ENCODE results near the gene ZNF460. TPM values are rescaled to one million over a fixed set of nuclear protein-coding genes. Genes with fewer than 3 reads are reported as not detected.

Gene ZNF460
- total RNA-seq, 1 experiment from 2014 or later, result 72.5 TPM

GRCh38 chr19:57302020-57302465, 21.8 kb downstream of the ZNF460 start:
- intact Hi-C loops (cut with micrococcal nuclease), result loop anchor here (1.0 to 2.0 kb wide), 2 partner anchors 19 to 22 kb away; partner anchors contain the start of genes ZNF460 and ZNF543
- DNase-seq (ENCODE audit: unreplicated experiment), result peak; percentile 98
- Mint-ChIP-seq H3K9me3 (ENCODE audit: unreplicated experiment) (no peaks in the 10 kb centered on the region), H3K4me1 (ENCODE audit: insufficient read depth, unreplicated experiment) (peaks cover 27% of the 10 kb centered on the region), H3K27ac (ENCODE audit: low read depth, unreplicated experiment) (peak overlapping the region; percentile 84), H3K27me3 (ENCODE audit: insufficient read depth, unreplicated experiment) (no peaks in the 10 kb centered on the region), H3K36me3 (ENCODE audit: insufficient read depth, unreplicated experiment) (peaks cover 64% of the 10 kb centered on the region), H3K4me3 (ENCODE audit: unreplicated experiment) (peak overlapping the region; percentile 50)
- no TSS peak for BruUV-seq (replicated peaks)
- TF ChIP-seq CTCF (IDR thresholded peaks at IDR 0.05; ENCODE audit: unreplicated experiment), result no peak
- CTCF ChIA-PET, result interaction anchor here (0.6 to 1.7 kb wide), 15 partner anchors 9 to 198 kb away, joined by 3 to 8 read pairs (median 5); no protein-coding TSS in a partner anchor
- POLR2A ChIA-PET, result interaction anchor here (0.5 to 3.9 kb wide), 17 partner anchors 8 to 1826 kb away, joined by 3 to 42 read pairs (median 11); partner anchors contain the start of genes TRAPPC2B, ZNF304, ZNF460 and ZNF543

DNA sequence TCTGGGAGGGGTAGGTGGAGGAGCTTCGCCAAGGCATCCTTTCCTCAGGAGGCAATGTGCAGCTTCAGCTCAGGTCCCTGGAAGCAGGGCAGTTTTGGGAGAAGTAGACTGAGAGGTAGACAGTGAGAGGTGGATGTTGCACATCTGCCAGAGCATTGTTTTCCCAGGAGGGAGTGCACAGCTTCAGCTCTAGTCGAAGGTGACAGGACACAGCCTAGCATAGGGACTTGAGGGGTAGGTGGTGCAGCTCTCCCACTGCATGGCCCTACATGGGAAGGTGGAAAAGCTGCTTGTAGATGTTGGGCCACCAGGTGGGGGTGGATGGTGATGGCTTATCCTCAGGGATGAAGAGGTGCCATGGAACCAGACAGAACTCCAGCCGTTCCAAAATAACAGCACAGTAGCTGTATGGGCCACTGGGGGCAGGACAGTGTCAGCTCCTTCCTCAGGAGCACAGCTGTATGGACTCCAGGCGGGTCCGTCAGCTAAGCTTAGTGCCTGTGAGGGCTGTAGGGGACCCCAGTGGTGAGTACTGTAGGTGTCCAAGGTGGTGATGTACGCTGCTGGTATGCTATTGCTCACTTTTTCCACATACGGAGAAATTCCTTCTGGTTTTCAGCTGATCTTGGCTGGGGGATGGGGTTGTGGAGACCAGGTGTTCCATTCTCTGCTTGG, 22.6 kb downstream of the ZNF460 start:
- no peaks in the 10 kb centered on the region for H3K27me3 Mint-ChIP-seq (ENCODE audit: insufficient read depth, unreplicated experiment)
- DNase-seq (ENCODE audit: unreplicated experiment), result no peak
- peaks cover 56% of the 10 kb centered on the region for H3K36me3 Mint-ChIP-seq (ENCODE audit: insufficient read depth, unreplicated experiment)
- CTCF ChIA-PET, result interaction anchor here (0.6 to 1.4 kb wide), 4 partner anchors 14 to 163 kb away, joined by 3 to 6 read pairs (median 4); no protein-coding TSS in a partner anchor
- H3K4me1 Mint-ChIP-seq (ENCODE audit: insufficient read depth, unreplicated experiment), result peaks cover 25% of the 10 kb centered on the region
- peak overlapping the region; percentile 84 for H3K27ac Mint-ChIP-seq (ENCODE audit: low read depth, unreplicated experiment)
- peak overlapping the region; percentile 50 for H3K4me3 Mint-ChIP-seq (ENCODE audit: unreplicated experiment)
- POLR2A ChIA-PET, result interaction anchor here (1.4 to 3.9 kb wide), 10 partner anchors 10 to 60 kb away, joined by 4 to 42 read pairs (median 16); partner anchors contain the start of genes TRAPPC2B, ZNF304, ZNF460 and ZNF543
- no TSS peak for BruUV-seq (replicated peaks)
- no peaks in the 10 kb centered on the region for H3K9me3 Mint-ChIP-seq (ENCODE audit: unreplicated experiment)
- no peak for TF ChIP-seq CTCF (IDR thresholded peaks at IDR 0.05; ENCODE audit: unreplicated experiment)
- intact Hi-C loops (cut with micrococcal nuclease), result loop anchor here (1.0 to 2.0 kb wide), 2 partner anchors 18 to 23 kb away; partner anchors contain the start of genes ZNF460 and ZNF543

DNA sequence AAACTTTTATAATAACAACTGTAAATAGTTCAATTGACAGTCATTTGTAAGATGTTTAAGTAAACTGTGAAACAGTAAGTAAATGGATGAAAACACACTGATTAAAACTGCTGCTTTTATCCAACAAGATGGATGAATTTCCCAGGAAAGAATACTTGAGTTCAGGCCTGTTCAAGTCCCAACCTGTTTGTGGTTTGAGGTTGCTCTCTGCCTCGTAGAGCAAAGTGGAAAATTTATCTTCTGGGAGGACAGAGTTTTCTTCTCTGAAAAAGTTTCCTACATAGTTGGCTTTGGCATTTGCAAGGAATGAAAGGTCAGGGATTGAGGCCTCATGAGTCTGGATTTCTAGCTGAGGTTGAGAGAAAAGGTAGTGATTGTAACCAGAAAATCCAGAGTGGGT, 24.8 kb downstream of the ZNF460 start:
- no TSS peak for BruUV-seq (replicated peaks)
- H3K4me1 Mint-ChIP-seq (ENCODE audit: insufficient read depth, unreplicated experiment), result peaks cover 25% of the 10 kb centered on the region
- H3K36me3 Mint-ChIP-seq (ENCODE audit: insufficient read depth, unreplicated experiment), result peaks cover 41% of the 10 kb centered on the region
- ChIA-PET POLR2A (interaction anchor here (0.7 to 3.8 kb wide), 3 partner anchors 9 to 50 kb away, joined by 3 to 21 read pairs (median 7); partner anchors contain the start of gene ZNF543), CTCF (no interaction called here)
- intact Hi-C loops (cut with micrococcal nuclease), result no loop called here
- H3K9me3 Mint-ChIP-seq (ENCODE audit: unreplicated experiment), result peaks cover 4% of the 10 kb centered on the region
- H3K27me3 Mint-ChIP-seq (ENCODE audit: insufficient read depth, unreplicated experiment), result no peaks in the 10 kb centered on the region
- peak overlapping the region; percentile 12 for H3K27ac Mint-ChIP-seq (ENCODE audit: low read depth, unreplicated experiment)
- TF ChIP-seq CTCF (IDR thresholded peaks at IDR 0.05; ENCODE audit: unreplicated experiment), result no peak
- DNase-seq (ENCODE audit: unreplicated experiment), result no peak
- H3K4me3 Mint-ChIP-seq (ENCODE audit: unreplicated experiment), result no peak overlapping the region

DNA sequence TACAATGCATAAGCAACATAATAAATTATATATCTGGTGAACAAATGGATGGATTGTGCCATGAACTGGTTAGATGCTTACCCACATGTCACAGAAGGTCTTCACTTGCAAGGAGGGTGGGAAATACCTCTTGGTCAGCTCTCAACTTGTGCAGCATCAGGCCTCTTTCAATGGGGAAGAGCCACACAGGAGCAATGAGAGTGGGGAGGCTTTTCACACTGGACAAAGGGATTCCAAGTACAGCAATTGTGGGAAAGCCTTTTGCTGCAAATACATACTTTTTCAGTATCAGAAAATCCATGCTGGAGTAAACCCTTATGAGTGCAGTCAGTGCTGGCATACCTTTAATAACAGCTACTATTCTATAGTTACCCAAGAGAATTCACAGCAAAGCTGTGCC, 28.2 kb downstream of the ZNF460 start:
- intact Hi-C loops (cut with micrococcal nuclease), result no loop called here
- POLR2A ChIA-PET, result interaction anchor here (0.9 to 1.4 kb wide), 2 partner anchors 12 to 18 kb away, joined by 4 read pairs; partner anchors contain the start of gene ZNF543
- no TSS peak for BruUV-seq (replicated peaks)
- CTCF ChIA-PET, result no interaction called here
- Mint-ChIP-seq H3K27ac (ENCODE audit: low read depth, unreplicated experiment) (no peak overlapping the region), H3K4me3 (ENCODE audit: unreplicated experiment) (no peak overlapping the region), H3K27me3 (ENCODE audit: insufficient read depth, unreplicated experiment) (no peaks in the 10 kb centered on the region), H3K36me3 (ENCODE audit: insufficient read depth, unreplicated experiment) (peaks cover 22% of the 10 kb centered on the region), H3K4me1 (ENCODE audit: insufficient read depth, unreplicated experiment) (peaks cover 10% of the 10 kb centered on the region), H3K9me3 (ENCODE audit: unreplicated experiment) (peaks cover 6% of the 10 kb centered on the region)
- TF ChIP-seq CTCF (IDR thresholded peaks at IDR 0.05; ENCODE audit: unreplicated experiment), result no peak
- no peak for DNase-seq (ENCODE audit: unreplicated experiment)
